ENCODE data around the gene SOS2.

GRCh38 chr14:50107850-50108249, 123.5 kb downstream of the SOS2 start:
- no peak for TF ChIP-seq CTCF (conservative IDR thresholded peaks at IDR 0.05)
- no peak for TF ChIP-seq EZH2 (IDR thresholded peaks at IDR 0.05; ENCODE audit: low read depth)

All from PC-9 (cell line).